ENCODE results near the gene SLC2A9. TPM values are rescaled to one million over a fixed set of nuclear protein-coding genes. Genes with fewer than 3 reads are reported as not detected.

The SLC2A9 gene
- polyA plus RNA-seq, 2 of the 4 experiments (the other 2 are of a cell fraction): 0.62 to 0.70 TPM

GRCh38 chr4:10048941-10049697 is 27.8 kb upstream of the SLC2A9 start:
- Histone ChIP-seq H3K4me1 (peaks cover 15% of the 10 kb centered on the region; the same call in 2 of the 3 replicates), H3K9me3 (no peaks in the 10 kb centered on the region), H3K4me3 (no peak overlapping the region), H3K4me2 (no peak overlapping the region; the same call in 2 of the 3 replicates), H3K27ac (no peak overlapping the region)
- ChIA-PET CTCF (no interaction called here), POLR2A (no interaction called here)
- ATAC-seq (no peak), FAIRE-seq (no peak), DNase-seq (ENCODE audit: low read depth in 1 of 2, low spot score in 1 of 2) (no peak)
- WGBS (ENCODE audit: missing lambda C conversion rate): 34% methylated on average over 4 of the region's 4 CpGs
- TF ChIP-seq SREBF2 (IDR thresholded peaks at IDR 0.05) (no peak), FOSL2 (IDR thresholded peaks at IDR 0.05) (no peak), FOSL2 (CRISPR knock-in tag; IDR thresholded peaks at IDR 0.05) (no peak), MAFK (IDR thresholded peaks at IDR 0.05; ENCODE audit: partially characterized antibody) (no peak), JUNB (IDR thresholded peaks at IDR 0.05) (no peak), PHF8 (IDR thresholded peaks at IDR 0.05; ENCODE audit: borderline replicate concordance, low read depth) (no peak)

- ATAC-seq (no peak), FAIRE-seq (no peak), DNase-seq (ENCODE audit: low read depth in 1 of 2, low spot score in 1 of 2) (no peak)
- TF ChIP-seq HDAC2 (IDR thresholded peaks at IDR 0.05) (no peak), JUN (IDR thresholded peaks at IDR 0.05) (no peak), TFCP2L1 (CRISPR knock-in tag; IDR thresholded peaks at IDR 0.05) (no peak)
- Histone ChIP-seq H3K4me2 (no peak overlapping the region), H3K4me3 (no peak overlapping the region), H3K4me1 (peaks cover 15% of the 10 kb centered on the region; the same call in 2 of the 3 replicates), H3K9me3 (no peaks in the 10 kb centered on the region), H3K27ac (no peak overlapping the region)
- CTCF ChIA-PET: no interaction called here
- WGBS (ENCODE audit: missing lambda C conversion rate): 90% methylated on average over 4 of the region's 5 CpGs
- POLR2A ChIA-PET: no interaction called here
Observed at GRCh38 chr4:10047967-10048366, 26.7 kb upstream of the SLC2A9 start.

- Histone ChIP-seq H3K4me1 (peaks cover 15% of the 10 kb centered on the region; the same call in 2 of the 3 replicates), H3K4me3 (no peak overlapping the region), H3K4me2 (no peak overlapping the region), H3K9me3 (peaks cover 6% of the 10 kb centered on the region; the same call in 2 of the 3 replicates), H3K27ac (peak overlapping the region; percentile 48 to 69; a peak in 4 of 6 replicates)
- no peak for ATAC-seq
- FAIRE-seq: no peak
- TF ChIP-seq BHLHE40 (IDR thresholded peaks at IDR 0.05; ENCODE audit: low read depth, low read length) (no peak), BCL3 (IDR thresholded peaks at IDR 0.05) (no peak), CHD2 (IDR thresholded peaks at IDR 0.05; ENCODE audit: low read length, partially characterized antibody) (no peak), RCOR1 (IDR thresholded peaks at IDR 0.05; ENCODE audit: low read depth, low read length) (no peak), ATOH8 (CRISPR knock-in tag; IDR thresholded peaks at IDR 0.05; ENCODE audit: low read depth) (no peak), USF2 (IDR thresholded peaks at IDR 0.05) (no peak), HMGXB4 (CRISPR knock-in tag; IDR thresholded peaks at IDR 0.05; ENCODE audit: borderline replicate concordance) (no peak), SREBF2 (IDR thresholded peaks at IDR 0.05) (no peak), HOXB5 (CRISPR knock-in tag; IDR thresholded peaks at IDR 0.05) (no peak), EP300 (IDR thresholded peaks at IDR 0.05) (no peak)
- WGBS (ENCODE audit: missing lambda C conversion rate): 80% methylated on average over 3 of the region's 3 CpGs
- CTCF ChIA-PET: interaction anchor here (0.7 to 1.2 kb wide), 2 partner anchors 11 to 84 kb away, joined by 3 read pairs; no protein-coding TSS in a partner anchor
- POLR2A ChIA-PET: no interaction called here
- DNase-seq (ENCODE audit: low read depth in 1 of 2, low spot score in 1 of 2): no peak
Observed at GRCh38 chr4:10046471-10046870, 25.2 kb upstream of the SLC2A9 start.

Measured in A549 (cell line).